Astrocyte of the spinal cord (primary cell): Measurements from ENCODE around the gene COLEC11.

Experiments
- DNase-seq: peaks from one replicate; pipeline ENCODE4 v3.0.0; 2011; ENCODE audit warnings: low read depth, low spot score
- H3K4me3 ChIP-seq: 2 replicates; pipeline ENCODE4 v1.5.1; 2011; ENCODE audit warnings: low read depth, mild to moderate bottlenecking, low read length, moderate library complexity
- CTCF ChIP-seq: IDR thresholded peaks from 2 replicates; pipeline ENCODE4 v1.5.1; 2012; ENCODE audit warnings: low read depth, mild to moderate bottlenecking, low read length, inconsistent platforms
- in situ Hi-C: cut with HindIII; loops from 2 replicates; pipeline ENCODE4 v1.10.0; 2017; ENCODE audit warnings: low sequenced_read_pairs

The COLEC11 gene

GRCh38 chr2:3667151-3667631 is 72.3 kb downstream of the COLEC11 start:
- TF ChIP-seq CTCF = no peak
- in situ Hi-C loops = no loop called here
- DNase-seq = no peak
- H3K4me3 ChIP-seq = no peak overlapping the region

GRCh38 chr2:3669656-3670055 is 74.7 kb downstream of the COLEC11 start:
- in situ Hi-C loops = no loop called here

GRCh38 chr2:3670376-3670775 is 75.5 kb downstream of the COLEC11 start:
- no peak overlapping the region for H3K4me3 ChIP-seq
- no peak for DNase-seq
- in situ Hi-C loops = no loop called here
- TF ChIP-seq CTCF = no peak

More at GRCh38 chr2:3669656-3670055, 74.7 kb downstream of the COLEC11 start:
- TF ChIP-seq CTCF = no peak
- DNase-seq = no peak
- H3K4me3 ChIP-seq = no peak overlapping the region

- no peak for TF ChIP-seq CTCF
- H3K4me3 ChIP-seq = no peak overlapping the region
- no peak for DNase-seq
- in situ Hi-C loops = no loop called here
These were observed 76.0 kb downstream of the COLEC11 start for GRCh38 chr2:3670941-3671340.

GRCh38 chr2:3672861-3673678 is 78.2 kb downstream of the COLEC11 start:
- no peak for DNase-seq
- no peak overlapping the region for H3K4me3 ChIP-seq
- TF ChIP-seq CTCF = no peak
- in situ Hi-C loops = no loop called here

- no peak for TF ChIP-seq CTCF
- in situ Hi-C loops = no loop called here
- no peak for DNase-seq
These were observed 79.3 kb downstream of the COLEC11 start for GRCh38 chr2:3674066-3674845.

More at GRCh38 chr2:3674066-3674845, 79.3 kb downstream of the COLEC11 start:
- H3K4me3 ChIP-seq = no peak overlapping the region
